Stimulated activated CD4-positive, alpha-beta T cell treated with anti-CD3 and anti-CD28 coated beads, TNF-alpha, amount 100 ng/mL, for 48 hours (primary cell): ENCODE results near the gene ASF1B.

Source experiments
- DNase-seq, 3 donors: peaks; one replicate each; pipeline ENCODE4 v3.0.0-alpha.2; 2020; ENCODE audit warnings: low read depth in 3 of 3

ASF1B gene

DNA sequence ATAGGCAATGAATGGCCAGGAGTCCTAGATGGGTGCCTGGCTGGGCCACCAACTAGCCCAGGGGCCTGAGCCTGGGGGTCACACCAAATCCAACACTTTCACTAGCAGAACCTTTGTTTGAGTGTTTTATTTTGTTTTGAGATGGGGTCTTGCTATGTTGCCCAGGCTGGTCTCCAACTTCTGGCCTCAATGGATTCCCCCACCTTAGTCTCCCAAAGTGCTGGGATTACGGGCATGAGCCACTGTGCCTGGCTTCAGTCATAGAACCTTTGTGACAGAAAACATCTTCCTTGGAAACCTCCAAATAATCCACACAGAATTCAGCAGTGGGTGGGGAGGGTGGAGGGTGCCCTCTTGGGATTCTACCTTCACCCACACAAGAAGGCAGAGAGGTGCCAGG is 24.9 kb downstream of the ASF1B start:
- no peak for DNase-seq

DNA sequence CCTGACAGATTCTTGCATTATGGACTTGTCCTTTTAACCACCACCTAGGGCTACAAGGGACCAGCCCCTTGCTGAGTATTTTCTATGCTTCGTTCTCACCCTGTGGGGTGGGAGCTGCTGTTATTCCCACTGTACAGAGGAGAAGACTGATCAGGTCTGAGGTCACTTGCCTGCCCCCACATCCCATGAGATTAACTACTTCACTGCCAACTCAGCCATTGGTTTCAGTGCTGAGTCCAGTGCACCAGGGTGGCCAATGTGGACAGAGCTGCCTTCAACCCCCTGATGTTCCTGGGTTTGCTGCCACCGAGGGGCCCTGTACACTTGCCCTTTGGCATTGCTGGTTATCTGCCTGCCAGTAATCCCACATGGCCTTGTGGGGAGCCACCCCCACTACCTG is 25.7 kb downstream of the ASF1B start:
- DNase-seq = no peak

DNA sequence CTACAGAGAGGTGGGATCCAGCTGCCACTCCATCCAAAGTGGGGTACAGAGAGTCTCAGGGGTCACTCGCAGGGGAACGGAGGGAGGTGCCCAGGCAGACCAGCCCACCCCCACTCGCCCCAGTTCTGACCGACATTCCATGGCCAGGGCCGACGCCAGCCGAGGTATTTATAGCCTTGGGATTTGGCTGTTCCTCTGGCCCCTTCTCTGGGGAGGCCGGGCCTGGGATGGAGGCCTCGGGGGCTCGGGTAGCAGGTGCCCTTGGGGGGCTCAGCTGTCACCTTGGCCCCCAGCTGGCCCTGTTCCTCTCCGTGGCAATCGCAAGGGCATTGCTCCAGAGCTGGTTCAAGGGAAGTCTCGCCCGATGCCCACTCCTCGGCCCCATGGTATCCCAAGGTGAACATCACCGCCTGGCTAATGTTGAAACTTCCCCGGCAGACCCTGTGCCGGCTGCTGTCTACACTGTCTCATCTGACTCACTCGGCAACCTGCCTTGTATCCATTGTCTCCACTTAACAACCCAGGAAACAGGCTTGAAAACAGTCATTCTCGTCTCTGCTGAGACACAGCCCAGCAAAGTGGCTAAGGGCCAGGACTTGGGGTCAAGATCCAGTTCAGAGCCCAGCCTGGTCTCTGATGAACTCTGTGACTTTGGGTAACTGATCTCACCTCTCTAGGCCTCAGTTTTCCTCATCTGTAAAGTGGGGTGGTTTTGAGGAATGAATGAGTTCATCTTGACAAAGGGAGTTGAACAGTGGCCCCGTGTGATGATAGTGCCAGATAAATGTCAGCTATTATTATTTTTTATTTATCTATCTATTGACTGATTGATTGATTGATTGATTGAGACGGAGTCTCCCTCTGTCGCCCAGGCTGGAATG is 28.6 kb downstream of the ASF1B start:
- no peak for DNase-seq

DNA sequence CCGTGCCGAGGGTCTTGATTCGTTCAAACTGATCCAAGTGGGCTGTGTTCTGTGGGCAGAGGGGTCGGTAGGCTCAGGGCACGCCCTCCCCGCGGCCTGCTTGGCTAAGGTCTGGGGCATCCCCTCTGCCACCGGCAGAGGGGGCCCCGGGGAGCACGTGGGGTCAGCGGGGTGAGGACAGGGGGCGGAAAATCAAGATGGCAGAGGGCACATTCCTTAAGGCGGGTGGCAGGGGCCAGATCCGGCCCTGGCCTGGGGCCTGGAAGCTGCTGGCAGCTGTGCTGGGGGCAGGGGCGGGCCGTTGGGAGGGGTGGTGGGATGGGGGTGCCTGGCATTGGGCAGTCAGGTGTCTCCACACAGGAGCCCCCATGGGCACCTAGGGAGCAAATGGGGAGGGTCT is 29.5 kb downstream of the ASF1B start:
- DNase-seq = no peak

DNA sequence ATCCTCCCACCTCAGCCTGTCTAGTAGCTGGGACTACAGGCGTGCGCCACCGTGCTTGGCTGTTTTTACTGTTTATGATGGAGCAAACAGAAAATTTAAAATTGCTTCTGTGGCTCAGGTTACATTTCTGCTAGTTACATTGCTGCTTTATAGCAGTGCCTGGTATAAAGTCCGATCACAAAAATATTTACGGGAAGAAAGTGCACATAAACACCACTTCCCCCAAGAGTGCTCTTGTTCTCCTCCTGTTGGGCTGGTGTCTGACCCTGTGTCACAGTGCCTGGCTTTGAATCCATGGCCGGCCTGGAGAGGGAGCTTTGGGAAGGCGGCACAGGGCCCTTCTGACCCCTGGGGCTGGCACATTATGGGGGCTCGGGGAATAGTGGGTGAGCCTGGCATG is 30.7 kb downstream of the ASF1B start:
- DNase-seq = no peak

DNA sequence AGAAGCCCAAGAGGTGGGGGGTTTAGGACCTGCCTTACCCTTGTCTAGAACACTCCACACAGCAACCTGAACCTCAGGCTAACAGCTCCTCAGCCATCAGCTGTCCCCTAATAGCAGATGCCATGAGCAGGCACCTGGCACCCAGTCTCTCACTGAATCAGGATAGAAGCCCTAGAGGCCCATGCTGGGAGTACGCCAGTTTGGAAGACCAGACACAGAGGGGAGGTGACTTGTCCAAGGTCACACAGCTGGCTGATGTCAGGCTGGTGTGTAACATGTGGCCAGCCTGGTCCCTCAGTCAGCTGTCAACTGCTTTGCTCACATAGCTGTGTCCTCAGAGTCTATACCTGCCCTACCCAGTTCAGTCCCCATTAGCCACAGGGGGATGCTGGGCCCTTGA is 33.1 kb downstream of the ASF1B start:
- no peak for DNase-seq

DNA sequence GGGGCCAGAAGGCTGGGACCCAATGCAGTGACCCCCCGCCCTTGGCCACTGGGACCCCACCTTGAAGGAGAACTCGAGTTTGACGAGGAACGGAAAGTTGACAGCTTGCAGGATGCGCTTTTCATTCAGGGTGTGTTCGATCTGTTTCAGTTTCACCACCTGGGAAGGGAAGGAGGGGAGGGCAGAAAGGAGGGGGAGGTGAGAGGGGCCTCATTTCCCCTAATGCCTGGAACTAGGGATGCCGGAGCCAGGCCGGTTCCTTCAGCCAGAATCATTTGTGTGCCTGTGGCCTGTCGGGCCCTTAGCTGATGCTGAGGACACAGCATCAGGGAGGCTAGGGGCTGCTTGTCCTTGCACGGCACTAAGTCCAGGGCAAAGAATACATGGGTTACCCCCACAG is 33.6 kb downstream of the ASF1B start:
- no peak for DNase-seq

DNA sequence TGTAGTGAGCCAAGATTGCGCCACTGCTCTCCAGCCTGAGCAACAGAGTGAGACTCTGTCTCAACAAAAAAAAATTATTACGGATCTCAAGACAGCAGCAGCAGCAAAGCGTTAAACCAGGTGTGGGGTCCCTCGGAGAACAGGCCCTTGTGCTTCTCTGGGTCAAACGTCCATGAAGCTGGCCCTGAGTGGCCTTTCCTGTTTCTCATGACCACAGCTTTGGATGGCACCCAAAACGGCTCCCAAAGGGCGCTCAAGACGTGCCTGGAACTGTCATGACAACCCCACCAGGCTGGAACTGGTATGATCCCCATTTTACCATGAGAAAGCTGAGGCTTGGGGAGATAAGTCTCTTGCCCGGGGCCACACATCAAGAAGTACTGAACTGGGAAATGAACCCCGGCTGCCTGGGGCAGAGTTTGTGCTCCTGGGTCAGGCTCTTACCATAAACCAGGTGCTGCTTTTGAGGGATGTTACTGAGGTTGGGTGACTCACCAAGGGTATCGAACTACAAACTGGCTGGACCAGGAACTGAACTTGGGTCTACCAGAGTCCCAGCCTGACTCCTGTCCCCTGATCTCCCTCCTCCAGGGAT is 34.2 kb downstream of the ASF1B start:
- DNase-seq = no peak

DNA sequence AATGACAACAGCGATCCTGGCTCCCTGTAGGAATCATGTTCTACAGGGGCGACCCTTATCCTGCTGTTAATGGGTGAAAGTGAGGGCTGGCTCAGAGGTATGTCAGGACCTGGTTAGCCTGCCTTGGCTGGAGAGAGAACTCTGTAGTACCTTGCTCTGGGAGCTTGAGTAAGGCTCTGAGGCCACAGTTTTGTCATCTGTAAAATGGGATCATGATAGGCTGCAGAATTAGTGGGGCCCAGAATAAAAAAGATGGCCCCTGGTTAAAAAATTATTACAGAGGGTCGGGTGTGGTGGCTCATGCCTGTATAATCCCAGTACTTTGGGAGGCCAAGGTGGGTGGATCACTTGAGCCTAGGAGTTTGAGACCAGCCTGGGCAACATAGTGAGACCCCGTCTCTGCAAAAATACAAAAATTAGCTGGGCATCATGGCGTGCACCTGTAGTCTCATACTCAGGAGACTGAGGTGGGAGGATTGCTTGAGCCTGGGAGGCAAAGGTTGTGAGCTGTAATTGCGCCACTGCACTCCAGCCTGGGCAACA is 35.3 kb downstream of the ASF1B start:
- no peak for DNase-seq

DNA sequence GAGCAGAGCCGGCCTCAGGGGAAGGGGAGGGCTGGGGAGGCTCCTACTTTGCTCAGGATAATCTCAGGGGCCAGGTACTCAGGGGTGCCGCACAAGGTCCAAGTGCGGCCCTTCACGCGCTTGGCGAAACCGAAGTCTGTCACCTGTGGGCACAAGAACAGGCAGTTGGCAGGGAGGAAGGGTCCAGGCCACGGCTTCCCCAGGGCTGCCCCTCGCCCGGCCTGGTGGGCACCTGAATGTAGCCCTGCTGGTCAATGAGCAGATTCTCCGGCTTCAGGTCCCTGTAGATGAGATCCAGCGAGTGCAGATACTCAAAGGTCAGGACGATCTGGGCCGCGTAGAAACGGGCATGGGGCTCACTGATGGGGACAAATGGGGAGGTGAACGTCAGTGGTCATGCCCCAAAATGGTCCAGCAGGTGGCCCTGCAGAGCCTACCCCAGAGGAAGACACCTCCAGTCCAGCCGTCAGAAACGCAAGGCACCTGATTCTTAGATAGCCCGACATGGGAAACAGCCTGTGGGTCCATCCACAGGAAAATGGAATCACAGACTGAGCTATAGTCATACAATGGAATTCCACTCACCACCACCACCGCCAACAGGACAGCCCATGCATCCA is 38.7 kb downstream of the ASF1B start:
- DNase-seq = no peak

DNA sequence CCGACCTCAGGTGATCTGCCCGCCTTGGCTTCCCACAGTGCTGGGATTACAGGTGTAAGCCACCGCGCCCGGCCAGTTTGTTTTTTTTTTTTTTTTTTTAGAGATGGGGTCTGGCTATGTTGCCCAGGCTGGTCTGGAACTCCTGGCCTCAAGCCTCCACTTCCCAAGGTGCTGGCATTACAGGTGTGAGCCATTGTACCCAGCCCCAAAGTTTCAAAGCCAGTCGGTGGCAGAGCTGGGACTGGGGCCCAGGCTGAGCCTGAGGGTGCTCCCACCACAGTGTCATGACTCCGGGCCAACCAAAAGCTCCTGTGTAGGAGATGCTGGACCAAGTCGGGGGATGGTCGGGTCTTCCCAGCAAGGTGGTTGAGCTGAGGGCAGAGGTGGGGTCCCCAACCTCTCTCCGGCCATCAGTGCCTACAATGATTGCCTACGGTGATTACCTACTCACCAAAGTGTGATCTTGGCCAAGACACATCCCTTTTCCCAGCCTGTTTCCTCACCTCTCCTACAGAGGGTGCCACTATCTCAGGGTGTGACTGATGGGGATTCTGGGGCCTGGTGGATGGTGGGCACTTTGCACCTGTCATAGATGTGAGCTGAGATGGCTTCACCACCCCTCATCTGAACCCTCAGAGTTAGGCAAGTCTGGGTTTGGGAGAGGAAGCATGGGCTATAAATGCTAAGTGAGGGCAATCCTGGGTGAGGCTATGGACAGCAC is 40.0 kb downstream of the ASF1B start:
- DNase-seq = no peak

DNA sequence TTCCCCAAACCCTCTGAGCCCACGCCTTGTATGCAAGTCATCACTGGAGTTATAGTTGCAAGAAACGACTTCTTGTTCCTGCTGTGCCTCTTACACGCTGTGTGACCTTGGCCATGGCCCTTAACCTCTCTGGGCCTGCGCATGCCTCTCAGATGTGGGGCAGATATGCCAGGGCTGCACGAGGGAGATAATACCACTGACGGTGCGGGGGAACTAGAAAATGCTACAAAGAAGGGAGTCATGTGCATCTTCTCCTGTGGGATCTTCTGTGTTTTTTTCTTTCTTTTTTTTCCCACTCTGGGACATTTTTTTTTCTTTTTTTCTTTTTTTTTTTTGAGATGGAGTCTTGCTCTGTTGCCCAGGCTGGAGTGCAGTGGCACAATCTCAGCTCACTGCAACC is 41.5 kb downstream of the ASF1B start:
- DNase-seq = no peak

DNA sequence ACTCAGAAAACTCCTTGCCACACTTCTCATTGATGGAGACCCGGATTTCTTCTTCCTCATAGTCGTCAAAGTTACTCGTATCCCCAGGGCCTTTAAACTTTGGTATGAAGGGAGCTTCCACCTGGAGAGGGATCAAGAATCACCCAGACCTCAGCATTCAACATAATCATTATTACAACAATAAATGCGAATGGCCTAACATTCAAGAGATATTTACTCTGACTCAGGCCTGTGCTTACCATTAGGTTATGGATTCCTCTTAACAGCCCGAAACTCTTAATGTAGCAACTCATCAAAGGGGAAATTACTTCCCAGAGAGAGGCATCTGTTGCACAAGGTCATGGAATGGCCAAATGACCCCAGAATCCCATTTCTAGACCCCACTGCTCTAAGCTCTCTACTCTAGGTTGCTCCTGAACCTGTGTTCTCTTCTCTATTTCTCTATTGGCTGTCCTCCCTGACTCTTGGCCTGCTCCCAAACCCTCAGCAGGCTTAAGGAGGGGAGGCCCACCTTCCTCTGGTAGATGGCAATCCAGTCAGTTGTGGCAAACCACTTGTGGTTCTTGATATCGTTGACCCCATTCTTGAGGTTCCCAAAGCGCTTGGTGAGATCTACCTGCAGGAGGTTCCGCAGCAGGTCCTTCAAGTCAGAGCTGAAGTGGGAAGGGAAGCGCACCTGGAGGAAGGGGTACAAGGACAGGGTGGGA is 43.1 kb downstream of the ASF1B start:
- DNase-seq = no peak

DNA sequence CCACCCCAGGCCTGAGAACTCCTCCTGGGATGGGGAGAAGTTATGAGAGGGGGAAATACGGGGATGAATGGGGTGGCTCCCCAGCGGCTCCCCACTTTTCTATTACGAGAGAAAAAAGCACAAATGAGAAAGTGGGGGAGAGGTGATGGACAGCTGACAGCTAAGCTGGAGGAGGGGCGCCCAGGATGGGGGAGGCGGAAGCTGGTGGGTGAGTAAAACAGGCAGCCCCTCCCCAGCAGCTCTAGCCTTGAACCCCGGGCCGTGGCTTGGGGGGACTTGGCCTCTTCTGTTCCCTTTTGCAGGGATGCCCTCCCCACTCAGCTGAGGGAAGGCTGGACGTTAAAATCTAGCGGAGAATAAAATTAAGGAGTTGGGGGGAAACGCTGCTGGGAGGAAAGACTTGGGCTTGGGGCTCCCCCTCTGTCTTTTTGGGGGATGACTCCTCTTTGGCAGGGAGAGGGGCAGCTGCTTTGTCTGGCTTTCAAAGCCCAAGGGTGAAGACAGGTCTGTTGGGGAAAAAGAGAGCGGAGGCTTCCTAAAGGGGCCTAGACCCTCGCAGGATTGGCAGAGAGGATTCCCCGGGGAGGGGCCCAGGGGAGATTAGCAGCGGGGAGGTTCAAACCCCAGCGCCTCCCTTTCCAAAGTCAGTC is 44.5 kb downstream of the ASF1B start:
- no peak for DNase-seq

DNA sequence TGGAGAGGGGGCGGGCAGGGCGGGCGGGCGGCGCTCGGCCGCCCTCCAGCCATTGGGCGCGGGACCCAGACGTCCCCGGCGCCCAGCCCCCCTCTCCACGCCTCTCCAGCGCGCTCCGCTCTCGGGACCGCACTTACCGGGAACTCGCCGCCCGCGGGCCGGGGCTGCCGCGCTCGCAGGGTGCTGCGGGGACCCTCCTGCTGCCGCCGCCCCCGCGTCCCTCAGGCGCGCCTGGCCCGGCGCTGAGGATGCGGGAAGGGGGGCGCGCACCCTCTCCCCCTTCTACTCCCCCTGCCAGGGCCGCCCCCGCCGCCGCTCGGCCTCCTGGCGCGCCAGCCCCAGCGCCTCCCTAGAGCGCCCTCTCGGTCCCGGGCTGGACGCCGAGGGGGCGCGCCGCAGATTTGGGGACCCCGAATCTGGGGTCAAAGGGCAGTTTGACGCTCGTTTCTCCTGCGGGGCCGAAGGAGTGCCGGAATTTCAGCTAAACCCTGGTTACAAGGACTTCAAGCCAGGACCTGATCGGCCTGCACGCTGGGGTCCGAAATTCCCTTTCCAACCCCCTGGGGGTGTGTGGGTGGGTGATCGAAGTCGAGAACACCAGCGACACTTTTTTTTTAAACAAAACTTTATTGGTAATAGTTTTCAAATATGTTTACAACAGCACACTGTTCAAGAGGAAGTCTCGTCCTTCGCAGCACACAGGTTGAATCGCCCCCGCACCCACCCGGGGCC is 45.1 kb downstream of the ASF1B start:
- DNase-seq = peak; percentile 48 to 78 (median 53)

DNA sequence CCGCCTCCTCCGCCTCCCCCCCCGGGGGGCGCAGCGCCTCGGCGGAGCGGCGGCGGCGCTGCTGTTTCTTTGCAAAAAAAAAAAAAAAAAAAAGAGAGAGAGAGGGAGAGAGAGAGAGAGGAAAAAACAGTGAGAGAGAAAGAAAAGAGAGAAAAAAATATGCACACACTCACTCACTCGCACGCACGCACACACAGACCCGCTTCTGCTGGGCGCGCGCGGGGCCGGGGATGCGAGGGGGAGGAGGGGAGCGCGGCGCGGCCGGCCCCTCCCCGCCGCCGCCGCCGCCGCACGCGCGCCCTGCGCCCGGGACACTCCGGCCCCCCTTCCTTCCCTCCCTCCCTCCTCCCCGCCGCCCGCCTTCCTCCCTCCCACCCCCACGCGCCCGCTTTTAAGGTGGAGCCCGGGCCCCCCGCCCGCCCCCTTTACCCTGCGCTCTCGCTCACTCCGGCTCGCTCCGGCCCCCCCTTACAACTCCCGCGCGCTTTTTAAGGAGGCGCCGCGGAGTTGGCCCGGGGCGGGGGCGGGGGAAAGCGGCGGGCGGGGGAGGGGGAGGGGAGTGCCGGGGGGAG is 45.8 kb downstream of the ASF1B start, which contains the start of gene SAMD1:
Gene SAMD1 (minus strand): TSS at position 243 of the 572 bp plus-strand sequence.
- DNase-seq = peak; percentile 66 to 84 (median 68)

DNA sequence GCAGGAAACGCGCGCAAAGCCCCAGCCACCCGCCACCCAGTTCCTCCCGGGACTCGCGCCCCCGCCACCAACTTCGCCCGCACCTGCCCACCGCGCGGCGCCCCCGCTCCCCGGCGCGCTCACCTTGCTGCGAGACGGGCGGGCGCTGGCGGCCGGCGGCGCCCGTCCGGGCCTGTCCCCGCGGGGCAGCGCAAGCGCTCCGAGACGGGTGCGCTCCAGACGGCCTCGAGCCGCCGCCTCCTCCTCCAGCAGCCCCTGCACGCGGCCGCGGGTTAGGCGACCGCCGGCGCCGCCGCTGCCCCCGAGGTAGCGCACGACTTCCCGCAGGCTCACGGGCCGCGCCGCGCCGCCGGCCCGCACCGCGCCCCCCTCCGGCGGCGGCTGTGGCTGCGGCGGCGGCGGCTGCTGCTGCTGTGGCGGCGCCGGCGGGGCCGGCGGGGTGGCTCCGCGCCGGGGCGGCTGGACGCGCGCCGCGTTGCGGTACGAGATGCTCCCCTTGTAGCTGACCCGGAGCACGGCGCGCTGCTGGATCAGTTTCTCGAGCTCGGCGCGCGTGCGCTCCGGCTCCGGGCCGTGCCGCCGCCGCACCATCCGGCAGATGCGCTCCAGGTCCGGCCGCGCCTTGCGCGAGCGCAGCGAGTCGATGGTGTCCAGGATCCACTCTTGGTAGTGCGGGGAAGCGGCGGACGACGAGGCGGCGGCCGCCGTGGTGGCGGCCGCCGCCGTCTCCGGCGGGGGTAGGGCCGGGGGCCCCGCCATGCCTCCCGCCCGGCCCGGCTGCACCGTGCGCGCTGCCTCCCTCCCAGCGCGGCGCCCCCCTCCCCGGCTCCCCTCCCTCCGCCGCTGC is 46.5 kb downstream of the ASF1B start:
- DNase-seq = peak in 1 of 3 donors; percentile 35

DNA sequence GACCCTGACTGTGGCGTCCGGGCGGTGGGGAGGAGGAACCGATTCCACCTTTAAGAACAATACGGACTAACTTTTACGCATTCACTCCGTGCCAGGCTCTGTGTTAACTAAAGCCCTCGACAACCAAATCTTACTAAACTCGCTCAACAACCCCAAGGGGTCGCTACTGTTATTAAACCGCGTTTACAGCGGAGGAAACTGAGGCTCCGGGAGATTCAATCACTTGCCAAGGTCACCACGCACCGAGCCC is 47.1 kb downstream of the ASF1B start:
- DNase-seq = peak in 1 of 3 donors; percentile 21
